Activated CD8-positive, alpha-beta T cell treated with anti-CD3 and anti-CD28 coated beads for 36 hours (primary cell): ENCODE data around the gene FCN2. TPM values are rescaled to one million over a fixed set of nuclear protein-coding genes. Genes with fewer than 3 reads are reported as not detected.

Experiments used
- ATAC-seq: fragments of 200-7000 bp; cut with Tn5 transposase; one replicate; pipeline ENCODE4 v1.10.0; 2021; ENCODE audit warnings: mild to moderate bottlenecking, moderate library complexity
- CTCF ChIA-PET: fragments of 350-600 bp; sonication (Branson Sonifier 250); formaldehyde crosslinking; loops from one replicate; lab custom pipeline; 2021; ENCODE audit warnings: antibody characterized with exemption; lab: Charles Lee
- POLR2A ChIA-PET: fragments of 350-600 bp; sonication (Branson Sonifier 250); formaldehyde crosslinking; loops from one replicate; lab custom pipeline; 2021; ENCODE audit warnings: antibody characterized with exemption; lab: Charles Lee
- DNase-seq: peaks from one replicate; pipeline ENCODE4 v3.0.0-alpha.2; 2020
- H3K27ac Mint-ChIP-seq: one replicate; pipeline ENCODE4 v1.8.0; 2021; ENCODE audit warnings: mild to moderate bottlenecking, mixed read lengths
- H3K27me3 Mint-ChIP-seq: one replicate; pipeline ENCODE4 v1.8.0; 2021; ENCODE audit warnings: mixed read lengths
- H3K36me3 Mint-ChIP-seq: one replicate; pipeline ENCODE4 v1.8.0; 2021; ENCODE audit warnings: low read depth, mixed read lengths
- H3K4me1 Mint-ChIP-seq: one replicate; pipeline ENCODE4 v1.8.0; 2021; ENCODE audit warnings: low read depth, mixed read lengths
- H3K4me3 Mint-ChIP-seq: one replicate; pipeline ENCODE4 v1.8.0; 2021; ENCODE audit warnings: mild to moderate bottlenecking, moderate library complexity, mixed read lengths
- H3K9me3 Mint-ChIP-seq: one replicate; pipeline ENCODE4 v1.8.0; 2021; ENCODE audit warnings: mixed read lengths
- intact Hi-C: fragments of 100-400 bp; cut with micrococcal nuclease; formaldehyde crosslinking; loops from one replicate; pipeline ENCODE4 v1.10.0; 2022
- total RNA-seq, 2 experiments: library from RNA; stranded (reverse); gene quantifications; one replicate each; pipeline ENCODE4 v1.2.3, GENCODE V29; 2021
- TF ChIP-seq, protein P1 (sequence below): fragments of 200-600 bp; IDR thresholded peaks from one replicate; pipeline ENCODE4 v1.8.0; 2022; ENCODE audit warnings: antibody characterized with exemption, mild to moderate bottlenecking

The FCN2 gene
- total RNA-seq, 2 experiments from 2014 or later = not detected

DNA sequence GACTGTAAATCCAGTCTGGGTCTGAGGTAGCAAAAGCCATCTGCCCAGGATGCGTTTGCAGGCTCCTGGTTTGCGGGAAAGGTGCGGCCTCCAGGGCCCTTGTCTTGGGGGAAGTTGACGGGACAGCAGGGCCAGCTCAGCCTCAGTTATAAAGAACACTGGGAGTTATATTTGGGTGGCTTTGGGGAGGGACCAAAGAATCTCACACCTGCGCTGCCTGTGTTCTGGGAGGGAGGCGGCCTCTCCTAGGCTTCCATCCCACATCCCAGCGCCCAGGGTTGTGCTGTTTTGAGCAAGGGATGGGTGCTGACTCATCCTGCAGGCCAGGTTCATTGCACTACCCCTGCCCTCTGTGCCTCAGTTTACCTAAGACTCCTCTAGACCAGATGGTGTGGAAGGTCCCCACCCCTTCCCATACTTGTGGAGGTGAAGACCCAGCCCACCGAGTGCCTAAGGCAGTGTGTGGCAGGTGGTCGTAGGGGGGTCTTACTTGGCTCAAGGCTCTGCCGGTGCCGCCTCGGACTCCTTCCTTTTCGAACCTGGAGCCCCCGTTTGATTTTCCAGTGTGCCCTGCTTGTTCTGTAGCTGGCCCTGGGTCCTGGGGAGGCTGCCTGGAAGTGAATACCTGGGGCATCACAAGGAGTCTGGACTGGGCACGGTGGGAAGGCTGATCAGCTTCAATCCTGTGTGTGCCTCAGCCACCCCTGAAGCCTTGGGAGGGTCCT is 39.3 kb upstream of the FCN2 start:
- Mint-ChIP-seq H3K27me3 (no peaks in the 10 kb centered on the region), H3K4me3 (no peak overlapping the region), H3K9me3 (no peaks in the 10 kb centered on the region), H3K4me1 (no peaks in the 10 kb centered on the region), H3K36me3 (no peaks in the 10 kb centered on the region), H3K27ac (no peak overlapping the region)
- TF ChIP-seq, protein P1, sequence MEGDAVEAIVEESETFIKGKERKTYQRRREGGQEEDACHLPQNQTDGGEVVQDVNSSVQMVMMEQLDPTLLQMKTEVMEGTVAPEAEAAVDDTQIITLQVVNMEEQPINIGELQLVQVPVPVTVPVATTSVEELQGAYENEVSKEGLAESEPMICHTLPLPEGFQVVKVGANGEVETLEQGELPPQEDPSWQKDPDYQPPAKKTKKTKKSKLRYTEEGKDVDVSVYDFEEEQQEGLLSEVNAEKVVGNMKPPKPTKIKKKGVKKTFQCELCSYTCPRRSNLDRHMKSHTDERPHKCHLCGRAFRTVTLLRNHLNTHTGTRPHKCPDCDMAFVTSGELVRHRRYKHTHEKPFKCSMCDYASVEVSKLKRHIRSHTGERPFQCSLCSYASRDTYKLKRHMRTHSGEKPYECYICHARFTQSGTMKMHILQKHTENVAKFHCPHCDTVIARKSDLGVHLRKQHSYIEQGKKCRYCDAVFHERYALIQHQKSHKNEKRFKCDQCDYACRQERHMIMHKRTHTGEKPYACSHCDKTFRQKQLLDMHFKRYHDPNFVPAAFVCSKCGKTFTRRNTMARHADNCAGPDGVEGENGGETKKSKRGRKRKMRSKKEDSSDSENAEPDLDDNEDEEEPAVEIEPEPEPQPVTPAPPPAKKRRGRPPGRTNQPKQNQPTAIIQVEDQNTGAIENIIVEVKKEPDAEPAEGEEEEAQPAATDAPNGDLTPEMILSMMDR = no peak
- ChIA-PET CTCF (no interaction called here), POLR2A (no interaction called here)
- ATAC-seq (no peak), DNase-seq (no peak)
- intact Hi-C loops = no loop called here

DNA sequence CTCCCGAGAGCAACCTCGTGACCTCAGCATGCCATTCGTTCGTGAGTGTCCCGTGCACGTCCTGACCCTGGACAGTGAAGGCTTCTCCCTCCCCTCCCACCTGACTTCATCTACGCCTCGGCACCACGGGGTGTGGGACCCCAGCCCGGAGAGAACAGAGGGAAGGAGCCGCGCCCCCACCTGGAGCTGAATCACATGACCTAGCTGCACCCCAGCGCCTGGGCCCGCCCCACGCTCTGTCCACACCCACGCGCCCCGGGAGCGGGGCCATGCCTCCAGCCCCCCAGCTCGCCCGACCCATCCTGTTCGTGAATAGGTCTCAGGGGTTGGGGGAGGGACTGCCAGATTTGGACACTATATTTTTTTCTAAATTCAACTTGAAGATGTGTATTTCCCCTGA is 38.3 kb upstream of the FCN2 start:
- Mint-ChIP-seq H3K4me3 (no peak overlapping the region), H3K9me3 (no peaks in the 10 kb centered on the region), H3K27me3 (no peaks in the 10 kb centered on the region), H3K27ac (no peak overlapping the region), H3K36me3 (no peaks in the 10 kb centered on the region), H3K4me1 (no peaks in the 10 kb centered on the region)
- intact Hi-C loops = no loop called here
- ATAC-seq (no peak), DNase-seq (no peak)
- TF ChIP-seq, protein P1 = no peak
- ChIA-PET POLR2A (no interaction called here), CTCF (no interaction called here)

DNA sequence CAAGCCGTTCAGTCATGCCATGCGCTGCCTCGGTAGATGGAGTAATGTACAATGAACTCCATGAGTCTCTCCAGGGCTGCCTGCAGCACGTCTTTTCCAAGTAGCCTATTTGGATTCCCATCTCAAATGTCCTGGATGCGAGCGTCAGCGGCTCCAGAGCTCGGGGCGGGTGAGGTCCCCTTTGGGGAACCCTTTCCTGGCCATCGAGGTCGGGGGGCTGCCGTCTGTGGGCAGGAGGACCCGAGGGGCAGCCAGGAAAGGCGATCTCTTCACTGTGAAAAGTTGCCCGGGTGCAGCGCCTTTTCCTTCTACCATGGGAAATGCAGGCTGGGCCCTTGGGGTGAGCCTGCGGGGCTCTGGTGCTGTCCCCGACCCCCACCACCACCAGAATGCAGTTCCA is 36.9 kb upstream of the FCN2 start:
- intact Hi-C loops = no loop called here

DNA sequence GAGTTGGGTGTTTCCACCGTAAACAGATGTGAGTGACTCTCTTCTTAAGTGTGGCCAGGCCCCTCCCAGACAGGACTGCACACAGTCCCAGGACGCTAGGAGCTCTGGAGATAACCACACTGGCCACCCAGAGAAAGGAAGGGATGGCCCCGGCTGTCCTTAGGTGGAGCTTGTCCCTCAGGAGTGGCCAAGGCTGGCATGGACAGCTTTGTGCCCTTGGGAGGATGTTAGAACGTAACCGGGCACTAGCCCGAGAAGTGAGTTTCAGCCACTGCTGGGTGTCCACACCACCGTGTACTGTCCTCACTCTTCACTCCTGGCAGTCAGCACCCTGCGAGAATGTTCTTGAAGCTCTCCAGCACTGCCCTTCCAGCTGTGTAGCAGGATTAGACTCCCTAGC is 35.8 kb upstream of the FCN2 start:
- ChIA-PET CTCF (no interaction called here), POLR2A (no interaction called here)
- no peaks in the 10 kb centered on the region for H3K4me1 Mint-ChIP-seq
- no peak overlapping the region for H3K4me3 Mint-ChIP-seq
- H3K9me3 Mint-ChIP-seq = no peaks in the 10 kb centered on the region
- no peak for ATAC-seq
- TF ChIP-seq, protein P1 = no peak
- DNase-seq = no peak
- H3K27ac Mint-ChIP-seq = no peak overlapping the region
- H3K36me3 Mint-ChIP-seq = no peaks in the 10 kb centered on the region
- intact Hi-C loops = no loop called here
- H3K27me3 Mint-ChIP-seq = no peaks in the 10 kb centered on the region

More for the DNA sequence above, 36.9 kb upstream of the FCN2 start:
- TF ChIP-seq, protein P1 = no peak
- DNase-seq = no peak
- H3K36me3 Mint-ChIP-seq = no peaks in the 10 kb centered on the region
- H3K4me1 Mint-ChIP-seq = no peaks in the 10 kb centered on the region
- H3K27ac Mint-ChIP-seq = no peak overlapping the region
- CTCF ChIA-PET = no interaction called here
- H3K27me3 Mint-ChIP-seq = no peaks in the 10 kb centered on the region
- POLR2A ChIA-PET = no interaction called here
- H3K4me3 Mint-ChIP-seq = no peak overlapping the region
- ATAC-seq = no peak
- H3K9me3 Mint-ChIP-seq = no peaks in the 10 kb centered on the region

DNA sequence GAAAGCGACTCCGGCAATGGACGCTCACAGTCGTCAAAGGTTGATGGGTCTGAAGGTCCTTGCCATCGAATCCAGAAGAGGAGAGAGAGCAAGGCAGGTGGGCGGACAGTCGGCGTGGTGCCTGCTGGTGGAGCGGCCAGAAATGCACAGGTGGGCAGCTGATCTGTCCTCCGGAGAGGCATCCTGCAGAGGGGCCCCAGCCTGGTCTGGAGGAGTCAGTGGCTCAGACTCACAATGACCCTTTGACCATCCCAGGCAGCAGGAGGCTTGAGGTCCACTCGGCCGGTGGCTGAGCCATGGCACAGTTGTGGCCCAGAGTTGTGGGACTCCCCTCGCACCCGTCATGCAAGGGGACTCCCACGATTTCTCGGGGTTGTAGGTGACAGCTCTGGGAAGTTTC is 34.4 kb upstream of the FCN2 start:
- H3K36me3 Mint-ChIP-seq = no peaks in the 10 kb centered on the region
- no peaks in the 10 kb centered on the region for H3K9me3 Mint-ChIP-seq
- ATAC-seq (no peak), DNase-seq (no peak)
- intact Hi-C loops = no loop called here
- no peak overlapping the region for H3K4me3 Mint-ChIP-seq
- no peaks in the 10 kb centered on the region for H3K27me3 Mint-ChIP-seq
- H3K4me1 Mint-ChIP-seq = no peaks in the 10 kb centered on the region
- CTCF ChIA-PET = no interaction called here
- H3K27ac Mint-ChIP-seq = no peak overlapping the region
- POLR2A ChIA-PET = no interaction called here
- TF ChIP-seq, protein P1 = no peak
